ENCODE data around the gene ASPG. TPM values are rescaled to one million over a fixed set of nuclear protein-coding genes. Genes with fewer than 3 reads are reported as not detected.

The ASPG gene
- total RNA-seq, 2 experiments from 2014 or later = not detected

DNA sequence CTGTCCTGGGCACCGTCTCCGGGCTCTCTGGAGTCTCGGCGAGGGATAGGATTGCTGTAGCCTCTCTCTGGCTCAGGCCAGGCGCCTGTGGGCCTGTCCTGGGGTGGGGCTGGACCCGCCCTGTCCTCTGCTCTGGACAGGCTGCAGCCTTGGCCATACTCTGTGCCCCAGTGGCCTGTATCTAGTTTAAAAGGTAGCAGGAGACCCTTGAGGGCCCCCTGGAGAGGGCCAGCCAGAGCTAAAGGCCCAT lies 54.6 kb downstream of the ASPG start:
- Mint-ChIP-seq H3K36me3 (ENCODE audit: low read depth) (no peaks in the 10 kb centered on the region), H3K9me3 (no peaks in the 10 kb centered on the region), H3K27ac (no peak overlapping the region), H3K27me3 (peaks cover 18% of the 10 kb centered on the region), H3K4me3 (no peak overlapping the region), H3K4me1 (ENCODE audit: low read depth) (peaks cover 4% of the 10 kb centered on the region)
- no peak for DNase-seq
- CTCF ChIA-PET = interaction anchor here (0.7 kb wide), 1 partner anchor 46 kb away, joined by 4 read pairs; no protein-coding TSS in a partner anchor
- TF ChIP-seq, protein P1, sequence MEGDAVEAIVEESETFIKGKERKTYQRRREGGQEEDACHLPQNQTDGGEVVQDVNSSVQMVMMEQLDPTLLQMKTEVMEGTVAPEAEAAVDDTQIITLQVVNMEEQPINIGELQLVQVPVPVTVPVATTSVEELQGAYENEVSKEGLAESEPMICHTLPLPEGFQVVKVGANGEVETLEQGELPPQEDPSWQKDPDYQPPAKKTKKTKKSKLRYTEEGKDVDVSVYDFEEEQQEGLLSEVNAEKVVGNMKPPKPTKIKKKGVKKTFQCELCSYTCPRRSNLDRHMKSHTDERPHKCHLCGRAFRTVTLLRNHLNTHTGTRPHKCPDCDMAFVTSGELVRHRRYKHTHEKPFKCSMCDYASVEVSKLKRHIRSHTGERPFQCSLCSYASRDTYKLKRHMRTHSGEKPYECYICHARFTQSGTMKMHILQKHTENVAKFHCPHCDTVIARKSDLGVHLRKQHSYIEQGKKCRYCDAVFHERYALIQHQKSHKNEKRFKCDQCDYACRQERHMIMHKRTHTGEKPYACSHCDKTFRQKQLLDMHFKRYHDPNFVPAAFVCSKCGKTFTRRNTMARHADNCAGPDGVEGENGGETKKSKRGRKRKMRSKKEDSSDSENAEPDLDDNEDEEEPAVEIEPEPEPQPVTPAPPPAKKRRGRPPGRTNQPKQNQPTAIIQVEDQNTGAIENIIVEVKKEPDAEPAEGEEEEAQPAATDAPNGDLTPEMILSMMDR (IDR thresholded peaks at IDR 0.05) = no peak
- no peak for ATAC-seq
- POLR2A ChIA-PET = no interaction called here
- intact Hi-C loops (cut with micrococcal nuclease) = loop anchor here (10.0 kb wide), 1 partner anchor 425 kb away; no protein-coding TSS in a partner anchor

DNA sequence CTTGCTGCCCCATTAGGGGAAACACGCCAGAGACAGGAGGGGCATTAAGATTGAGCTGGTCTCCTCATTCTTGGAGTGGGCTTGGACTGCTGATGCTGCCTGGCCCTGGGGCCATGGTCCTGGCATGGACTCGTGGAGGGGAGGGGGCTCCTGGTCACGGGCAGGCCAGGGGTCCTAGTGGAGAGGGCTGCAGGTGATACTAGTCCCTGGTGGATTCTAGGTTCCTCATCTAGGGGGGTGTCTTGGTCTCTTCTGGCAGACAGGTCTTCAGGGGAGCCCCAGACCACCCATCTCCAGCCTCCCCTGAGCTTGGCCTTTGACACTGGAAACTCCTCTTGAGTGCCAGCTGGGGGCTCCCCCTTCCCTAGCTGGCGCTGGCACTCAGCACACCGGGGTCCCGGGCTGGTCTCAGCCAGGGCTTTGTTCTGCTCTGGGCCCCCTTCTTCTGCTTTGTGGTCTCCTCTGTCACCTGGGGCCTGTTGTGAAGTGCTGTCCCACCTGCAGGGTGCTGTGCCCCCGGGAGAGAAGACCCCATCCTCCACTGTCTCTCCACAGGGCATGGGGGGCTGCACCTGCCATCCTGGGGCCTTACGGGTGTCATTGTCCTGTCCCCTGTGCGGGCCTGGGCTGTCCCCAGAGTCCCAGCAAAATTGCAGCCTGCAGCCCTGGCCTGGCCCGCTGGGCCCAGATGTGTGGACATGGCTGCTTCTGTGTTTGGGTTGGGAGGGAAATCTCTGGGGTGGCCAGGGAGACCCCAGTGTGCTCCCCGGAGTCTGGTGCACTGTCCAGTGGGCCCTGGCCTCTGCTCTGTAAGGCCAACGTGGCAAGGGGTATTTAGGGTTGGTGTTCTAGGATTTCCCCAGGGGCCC lies 55.2 kb downstream of the ASPG start:
- H3K4me1 Mint-ChIP-seq (ENCODE audit: low read depth) = peaks cover 4% of the 10 kb centered on the region
- DNase-seq = no peak
- POLR2A ChIA-PET = no interaction called here
- H3K4me3 Mint-ChIP-seq = no peak overlapping the region
- no peak overlapping the region for H3K27ac Mint-ChIP-seq
- no peaks in the 10 kb centered on the region for H3K36me3 Mint-ChIP-seq (ENCODE audit: low read depth)
- no peaks in the 10 kb centered on the region for H3K9me3 Mint-ChIP-seq
- H3K27me3 Mint-ChIP-seq = peaks cover 13% of the 10 kb centered on the region
- CTCF ChIA-PET = interaction anchor here (0.7 kb wide), 1 partner anchor 46 kb away, joined by 4 read pairs; no protein-coding TSS in a partner anchor
- intact Hi-C loops (cut with micrococcal nuclease) = loop anchor here (10.0 kb wide), 1 partner anchor 424 kb away; no protein-coding TSS in a partner anchor
- no peak for ATAC-seq
- TF ChIP-seq, protein P1 (IDR thresholded peaks at IDR 0.05) = no peak

DNA sequence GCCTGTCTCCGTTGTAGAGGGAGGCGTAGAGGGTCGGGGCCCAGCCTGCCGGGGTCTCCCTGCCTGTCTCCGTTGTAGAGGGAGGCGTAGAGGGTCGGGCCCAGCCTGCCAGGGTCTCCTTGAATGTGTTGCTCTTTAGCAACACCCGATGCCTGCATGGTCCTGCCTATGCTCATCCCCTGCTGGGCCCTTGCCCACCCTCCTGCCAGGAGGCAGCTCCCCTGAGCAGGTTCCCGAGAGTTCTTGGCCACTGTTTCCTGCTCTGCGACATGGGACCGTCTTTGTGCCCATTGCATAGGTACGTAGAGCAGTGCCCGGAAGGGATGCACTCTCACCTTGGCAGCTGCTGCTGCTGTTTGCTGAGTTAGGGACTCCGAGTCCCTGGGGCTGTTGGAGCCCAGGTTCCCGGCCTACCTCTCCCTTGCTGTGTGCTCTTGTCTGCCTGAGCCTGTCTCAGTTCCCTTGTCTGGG lies 56.2 kb downstream of the ASPG start:
- ATAC-seq = no peak
- H3K4me1 Mint-ChIP-seq (ENCODE audit: low read depth) = peaks cover 4% of the 10 kb centered on the region
- CTCF ChIA-PET = no interaction called here
- H3K27me3 Mint-ChIP-seq = peaks cover 11% of the 10 kb centered on the region
- TF ChIP-seq, protein P1 (IDR thresholded peaks at IDR 0.05) = no peak
- H3K36me3 Mint-ChIP-seq (ENCODE audit: low read depth) = no peaks in the 10 kb centered on the region
- POLR2A ChIA-PET = no interaction called here
- H3K4me3 Mint-ChIP-seq = no peak overlapping the region
- intact Hi-C loops (cut with micrococcal nuclease) = loop anchor here (10.0 kb wide), 1 partner anchor 423 kb away; no protein-coding TSS in a partner anchor
- H3K9me3 Mint-ChIP-seq = no peaks in the 10 kb centered on the region
- H3K27ac Mint-ChIP-seq = no peak overlapping the region
- no peak for DNase-seq

DNA sequence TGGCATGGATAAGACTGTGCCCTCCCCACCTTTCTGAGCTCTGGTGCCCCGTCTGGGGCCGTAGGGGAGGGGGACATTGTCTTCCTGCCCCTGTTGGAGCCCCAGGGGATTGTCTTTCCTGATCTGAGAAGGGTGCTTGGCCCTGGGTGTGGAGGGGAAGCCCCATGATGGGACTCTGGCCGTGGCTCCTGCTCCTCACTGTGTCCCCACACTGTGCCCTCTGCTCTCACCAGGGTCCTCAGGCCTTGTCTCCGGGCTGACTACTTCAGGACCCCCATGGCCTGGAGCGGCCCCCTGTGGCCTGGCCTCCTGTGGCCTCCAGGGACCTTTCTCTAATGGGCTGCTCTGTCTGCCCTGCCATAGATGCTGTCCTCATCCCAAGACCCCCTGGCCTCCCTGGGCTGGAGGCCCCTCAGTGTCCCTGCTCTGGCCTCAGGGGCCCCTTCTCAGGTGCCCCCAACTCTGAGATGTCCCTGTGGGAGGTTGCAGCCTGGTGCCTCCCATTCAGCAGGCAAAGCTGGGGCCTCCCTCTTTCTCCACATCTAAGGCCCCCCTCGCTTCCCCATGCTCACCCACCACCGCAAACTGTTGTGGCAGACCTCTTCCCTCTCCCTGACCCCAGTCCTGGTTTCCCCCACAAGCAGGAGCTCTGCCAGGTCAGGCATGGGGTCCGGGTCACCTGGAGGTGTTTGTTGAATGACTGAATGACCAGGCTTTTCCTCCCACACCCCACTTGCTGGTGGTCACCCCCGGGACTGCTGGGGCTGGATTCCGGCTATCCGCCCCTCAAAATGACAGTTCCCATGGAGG lies 56.8 kb downstream of the ASPG start:
- POLR2A ChIA-PET = no interaction called here

More for the DNA sequence above, 56.8 kb downstream of the ASPG start:
- TF ChIP-seq, protein P1 (IDR thresholded peaks at IDR 0.05) = no peak
- CTCF ChIA-PET = no interaction called here
- DNase-seq = no peak
- Mint-ChIP-seq H3K4me3 (no peak overlapping the region), H3K27ac (no peak overlapping the region), H3K27me3 (peaks cover 6% of the 10 kb centered on the region), H3K4me1 (ENCODE audit: low read depth) (no peaks in the 10 kb centered on the region), H3K36me3 (ENCODE audit: low read depth) (no peaks in the 10 kb centered on the region), H3K9me3 (no peaks in the 10 kb centered on the region)
- intact Hi-C loops (cut with micrococcal nuclease) = loop anchor here (10.0 kb wide), 1 partner anchor 422 kb away; no protein-coding TSS in a partner anchor
- no peak for ATAC-seq
